HL-60 (cell line): ENCODE data around the gene TBC1D4.

ENCODE experiments used
- DNase-seq, 2 experiments: peaks; one replicate each; pipeline ENCODE4 v3.0.0-alpha.2; 2010 to 2020; ENCODE audit warnings: low read depth in 1 of 2, low spot score in 1 of 2
- H3K27ac ChIP-seq: fragments of 250-450 bp; sonication (Bioruptor Pico); replicated peaks from 2 replicates; pipeline ENCODE4 v1.5.1; 2020; ENCODE audit warnings: mild to moderate bottlenecking, moderate library complexity
- H3K27me3 ChIP-seq: fragments of 250-450 bp; sonication (Bioruptor Pico); 2 replicates; pipeline ENCODE4 v1.5.1; 2021; ENCODE audit warnings: mild to moderate bottlenecking, moderate library complexity; ENCODE audit not compliant: insufficient read depth, poor library complexity, severe bottlenecking
- H3K4me3 ChIP-seq: replicated peaks from 2 replicates; pipeline ENCODE4 v1.5.1; 2011; ENCODE audit warnings: mild to moderate bottlenecking, control low read depth, low read length; ENCODE audit not compliant: insufficient read depth
- GABPA ChIP-seq: IDR thresholded peaks from 2 replicates; pipeline ENCODE4 v1.6.1; 2012; ENCODE audit warnings: low read depth
- POLR2AphosphoS5 ChIP-seq: IDR thresholded peaks from 2 replicates; pipeline ENCODE4 v1.6.1; 2012; ENCODE audit warnings: low read depth
- REST ChIP-seq: IDR thresholded peaks from 2 replicates; pipeline ENCODE4 v1.6.1; 2012; ENCODE audit warnings: low read depth; ENCODE audit not compliant: insufficient replicate concordance
- SPI1 ChIP-seq: IDR thresholded peaks from 2 replicates; pipeline ENCODE4 v1.6.1; 2012; ENCODE audit warnings: low read depth, mild to moderate bottlenecking, borderline replicate concordance
- TF ChIP-seq, protein P1 (sequence below): IDR thresholded peaks from one replicate; pipeline ENCODE4 v1.5.1; 2011; ENCODE audit warnings: low read length, control low read depth, inconsistent platforms; ENCODE audit not compliant: insufficient read depth

The TBC1D4 gene

DNA sequence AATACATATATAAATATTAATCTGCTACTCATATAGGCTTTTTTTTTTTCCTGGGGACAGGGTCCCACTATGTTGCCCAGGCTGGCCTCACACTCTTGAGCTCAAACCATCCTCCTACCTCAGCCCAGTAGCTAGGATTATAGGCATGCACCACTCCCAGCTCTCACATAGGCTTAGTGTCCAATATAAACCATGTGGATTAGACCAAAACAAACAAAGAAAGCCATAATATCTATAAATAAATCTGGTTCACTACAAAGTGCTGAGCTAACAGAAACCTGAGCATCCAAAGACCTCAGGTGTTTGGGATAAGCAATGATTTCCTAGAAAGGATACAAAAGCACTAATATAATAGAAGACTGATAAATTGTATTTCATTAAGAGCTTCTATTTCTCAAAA, 26.0 kb downstream of the TBC1D4 start:
- DNase-seq = no peak
- no peak overlapping the region for H3K4me3 ChIP-seq
- no peaks in the 10 kb centered on the region for H3K27me3 ChIP-seq
- TF ChIP-seq, protein P1, sequence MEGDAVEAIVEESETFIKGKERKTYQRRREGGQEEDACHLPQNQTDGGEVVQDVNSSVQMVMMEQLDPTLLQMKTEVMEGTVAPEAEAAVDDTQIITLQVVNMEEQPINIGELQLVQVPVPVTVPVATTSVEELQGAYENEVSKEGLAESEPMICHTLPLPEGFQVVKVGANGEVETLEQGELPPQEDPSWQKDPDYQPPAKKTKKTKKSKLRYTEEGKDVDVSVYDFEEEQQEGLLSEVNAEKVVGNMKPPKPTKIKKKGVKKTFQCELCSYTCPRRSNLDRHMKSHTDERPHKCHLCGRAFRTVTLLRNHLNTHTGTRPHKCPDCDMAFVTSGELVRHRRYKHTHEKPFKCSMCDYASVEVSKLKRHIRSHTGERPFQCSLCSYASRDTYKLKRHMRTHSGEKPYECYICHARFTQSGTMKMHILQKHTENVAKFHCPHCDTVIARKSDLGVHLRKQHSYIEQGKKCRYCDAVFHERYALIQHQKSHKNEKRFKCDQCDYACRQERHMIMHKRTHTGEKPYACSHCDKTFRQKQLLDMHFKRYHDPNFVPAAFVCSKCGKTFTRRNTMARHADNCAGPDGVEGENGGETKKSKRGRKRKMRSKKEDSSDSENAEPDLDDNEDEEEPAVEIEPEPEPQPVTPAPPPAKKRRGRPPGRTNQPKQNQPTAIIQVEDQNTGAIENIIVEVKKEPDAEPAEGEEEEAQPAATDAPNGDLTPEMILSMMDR = no peak
- TF ChIP-seq SPI1 (no peak), GABPA (no peak), REST (no peak), POLR2AphosphoS5 (no peak)
- H3K27ac ChIP-seq = no peak overlapping the region

DNA sequence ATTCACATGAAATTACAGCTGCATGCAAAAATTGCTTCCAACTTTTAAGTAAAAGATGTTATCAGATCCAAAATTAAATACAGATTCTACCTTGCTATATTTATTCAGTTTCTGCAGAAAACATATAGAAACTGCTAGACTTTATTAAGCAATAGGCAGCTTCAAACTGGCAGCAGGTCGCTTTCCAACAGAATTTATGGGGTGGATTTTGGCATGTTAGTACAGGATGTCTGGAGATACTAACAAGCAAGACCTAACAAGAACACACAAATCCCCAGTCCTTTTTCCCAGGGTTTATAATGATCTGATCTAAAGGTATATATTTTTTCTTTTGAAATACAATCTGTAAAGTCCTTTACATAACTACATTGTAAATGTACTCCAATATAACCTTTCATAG, 27.5 kb downstream of the TBC1D4 start:
- DNase-seq = no peak
- Histone ChIP-seq H3K27ac (no peak overlapping the region), H3K27me3 (no peaks in the 10 kb centered on the region), H3K4me3 (no peak overlapping the region)
- TF ChIP-seq, protein P1 = no peak
- TF ChIP-seq POLR2AphosphoS5 (no peak), SPI1 (no peak), REST (no peak), GABPA (no peak)

GRCh38 chr13:75452564-75452963, 29.4 kb downstream of the TBC1D4 start:
- Histone ChIP-seq H3K4me3 (no peak overlapping the region), H3K27ac (no peak overlapping the region), H3K27me3 (no peaks in the 10 kb centered on the region)
- no peak for TF ChIP-seq SPI1
- no peak for TF ChIP-seq REST
- TF ChIP-seq POLR2AphosphoS5 = no peak
- no peak for TF ChIP-seq GABPA
- TF ChIP-seq, protein P1 = no peak
- DNase-seq = no peak
